Embryonic facial prominence (tissue), 1 donor: ENCODE data around the gene MAP3K20.

Source experiments
- DNase-seq: peaks from one replicate; pipeline ENCODE4 v3.0.0-alpha.2; 2016; ENCODE audit errors: extremely low spot score

MAP3K20 gene

GRCh38 chr2:173051463-173052215 is 24.0 kb upstream of the MAP3K20 start:
- no peak for DNase-seq

- no peak for DNase-seq
Observed at GRCh38 chr2:173053043-173053699, 22.5 kb upstream of the MAP3K20 start.

GRCh38 chr2:173054466-173054865 is 21.2 kb upstream of the MAP3K20 start:
- DNase-seq, result no peak

GRCh38 chr2:173056705-173057364 is 18.8 kb upstream of the MAP3K20 start:
- DNase-seq, result no peak

- DNase-seq, result no peak
Observed at GRCh38 chr2:173058097-173058496, 17.5 kb upstream of the MAP3K20 start.

GRCh38 chr2:173058673-173059072 is 17.0 kb upstream of the MAP3K20 start:
- no peak for DNase-seq

- DNase-seq, result no peak
Observed at GRCh38 chr2:173059292-173059691, 16.4 kb upstream of the MAP3K20 start.

- no peak for DNase-seq
Observed at GRCh38 chr2:173059971-173060461, 15.6 kb upstream of the MAP3K20 start.

GRCh38 chr2:173062801-173063200 is 12.8 kb upstream of the MAP3K20 start:
- DNase-seq, result no peak

- no peak for DNase-seq
Observed at GRCh38 chr2:173064151-173064805, 11.4 kb upstream of the MAP3K20 start.

GRCh38 chr2:173066887-173067676 is 8.6 kb upstream of the MAP3K20 start:
- no peak for DNase-seq

GRCh38 chr2:173075056-173075780 is 428 bp upstream of the MAP3K20 start:
- peak; percentile 9 for DNase-seq

GRCh38 chr2:173076581-173077345 is 1.1 kb downstream of the MAP3K20 start:
- DNase-seq, result peak; percentile 13

- no peak for DNase-seq
Observed at GRCh38 chr2:173077506-173078177, 2.0 kb downstream of the MAP3K20 start.

- no peak for DNase-seq
Observed at GRCh38 chr2:173079141-173079540, 3.5 kb downstream of the MAP3K20 start.

- no peak for DNase-seq
Observed at GRCh38 chr2:173079973-173080860, 4.6 kb downstream of the MAP3K20 start.

GRCh38 chr2:173086518-173087213 is 11.0 kb downstream of the MAP3K20 start:
- no peak for DNase-seq

- DNase-seq, result no peak
Observed at GRCh38 chr2:173087214-173087581, 11.6 kb downstream of the MAP3K20 start.
